K562 (cell line): ENCODE measurements around the gene SYT6. TPM values are rescaled to one million over a fixed set of nuclear protein-coding genes. Genes with fewer than 3 reads are reported as not detected.

Source experiments
- ATAC-seq: fragments of 200-7000 bp; cut with Tn5 transposase; 3 replicates; pipeline ENCODE4 v1.9.1; 2020; ENCODE audit warnings: moderate library complexity
- Bru-seq: library from RNA; stranded (reverse); fragments of 400-500 nt; gene quantifications from one replicate; lab custom pipeline; 2021; lab: Mats Ljungman, UMichigan
- BruChase-seq, 2 experiments: library from RNA; stranded (reverse); fragments of 400-500 nt; gene quantifications; one replicate each; lab custom pipeline; 2021; lab: Mats Ljungman, UMichigan
- BruUV-seq: library from RNA; stranded (reverse); fragments of 400-500 nt; replicated peaks from 2 replicates; lab custom pipeline; 2021; lab: Mats Ljungman, UMichigan
- CTCF ChIA-PET: fragments of 300-600 bp; formaldehyde crosslinking; extraction: SDS; loops from one replicate; lab custom pipeline; 2021; ENCODE audit warnings: low intra/inter-chr PET ratio; lab: Yijun Ruan, JAX
- POLR2A ChIA-PET: fragments of 300-600, 350-650 bp; sonication (Branson Sonifier 250); formaldehyde crosslinking; extraction: SDS; loops from one replicate; lab custom pipeline; 2021; ENCODE audit warnings: antibody characterized with exemption, inconsistent platforms; lab: Yijun Ruan, JAX
- DNase-seq, 4 experiments: peaks; one replicate each; pipeline versions ENCODE4 v3.0.0 to v3.0.0-alpha.2; 2011 to 2018; ENCODE audit warnings: low spot score in 3 of 4, mixed read lengths in 3 of 4; ENCODE audit errors: extremely low read depth in 1 of 4
- FAIRE-seq: peaks from 2 replicates; lab custom pipeline; 2011; peaks lifted over from hg19 to GRCh38; lab: Jason Lieb, UNC
- H2AFZ ChIP-seq: 2 replicates; pipeline ENCODE4 v1.6.0; 2011; ENCODE audit warnings: low read depth, low read length, control low read depth, inconsistent platforms
- H3K27ac ChIP-seq: fragments of 200-600 bp; 3 replicates; pipeline ENCODE4 v1.8.0; 2011; ENCODE audit warnings: low read depth, mild to moderate bottlenecking, control low read depth, inconsistent platforms, low read length, moderate library complexity, mixed read lengths; ENCODE audit errors: extremely low read depth
- H3K27me3 ChIP-seq, 2 experiments: fragments of 300-600 bp in 1 of 2; 2 replicates in 1 of 2; 3 replicates in 1 of 2; pipeline versions ENCODE4 v1.6.0 to v1.8.0; 2011; ENCODE audit warnings: inconsistent platforms in 2 of 2, low read length in 2 of 2, mild to moderate bottlenecking in 1 of 2, mixed read lengths in 1 of 2, moderate library complexity in 1 of 2; ENCODE audit not compliant: control insufficient read depth in 2 of 2, insufficient read depth in 2 of 2
- H3K36me3 ChIP-seq: fragments of 300-600 bp; 3 replicates; pipeline ENCODE4 v1.8.0; 2011; ENCODE audit warnings: mild to moderate bottlenecking, low read length, inconsistent platforms; ENCODE audit not compliant: control insufficient read depth, insufficient read depth
- H3K4me1 ChIP-seq, 2 experiments: fragments of 200-600 bp in 1 of 2; replicated peaks in 1 of 2; 2 replicates in 1 of 2; 3 replicates in 1 of 2; pipeline versions ENCODE4 v1.5.1 to v1.8.0; 2011; ENCODE audit warnings: inconsistent platforms in 2 of 2, low read length in 2 of 2, mild to moderate bottlenecking in 1 of 2, mixed read lengths in 1 of 2, moderate library complexity in 1 of 2; ENCODE audit not compliant: control insufficient read depth in 2 of 2, insufficient read depth in 2 of 2
- H3K4me2 ChIP-seq: 2 replicates; pipeline ENCODE4 v1.6.1; 2011; ENCODE audit warnings: low read length, control low read depth, inconsistent platforms, mixed read lengths; ENCODE audit not compliant: insufficient read depth
- H3K4me3 ChIP-seq: fragments of 200-600 bp; sonication (generic), shearing (Covaris generic); 2 replicates; pipeline ENCODE4 v1.5.1; 2016; ENCODE audit warnings: control low read depth, inconsistent platforms
- H3K79me2 ChIP-seq: fragments of 200-600 bp; 3 replicates; pipeline ENCODE4 v1.8.0; 2011; ENCODE audit warnings: low read length, inconsistent platforms; ENCODE audit not compliant: control insufficient read depth, insufficient read depth
- H3K9ac ChIP-seq, 2 experiments: 2 replicates each; pipeline versions ENCODE4 v1.6.0 to v1.6.1; 2011; ENCODE audit warnings: low read depth in 2 of 2, low read length in 2 of 2, control low read depth in 1 of 2, inconsistent platforms in 1 of 2, mild to moderate bottlenecking in 1 of 2, mixed read lengths in 1 of 2; ENCODE audit not compliant: insufficient read depth in 1 of 2
- H3K9me1 ChIP-seq: one replicate; pipeline ENCODE4 v1.6.0; 2011; ENCODE audit warnings: inconsistent platforms, mild to moderate bottlenecking, low read length, moderate library complexity; ENCODE audit not compliant: control insufficient read depth, insufficient read depth
- H3K9me3 ChIP-seq: replicated peaks from 2 replicates; pipeline ENCODE4 v1.5.1; 2011; ENCODE audit warnings: low read depth, low read length, inconsistent platforms; ENCODE audit not compliant: control insufficient read depth, insufficient read depth
- H4K20me1 ChIP-seq: replicated peaks from 2 replicates; pipeline ENCODE4 v1.6.1; 2011; ENCODE audit warnings: low read length, inconsistent platforms, mixed read lengths; ENCODE audit not compliant: control insufficient read depth, insufficient read depth
- SMARCA5 ChIP-seq: fragments of 450-650 bp; IDR thresholded peaks from 2 replicates; pipeline ENCODE4 v1.6.1; 2016
- WGBS: fragments of 100-300 bp; shearing (Covaris generic); methylation state at CpG from one replicate; pipeline ENCODE4 v1.1.6; 2016; ENCODE audit warnings: low coverage, mixed read lengths; ENCODE audit not compliant: insufficient coverage; ENCODE audit errors: missing lambda C conversion rate; 5-methylcytosine and 5-hydroxymethylcytosine counted together
- in situ Hi-C: fragments of 300-500 bp; cut with MboI; formaldehyde crosslinking; loops from 4 replicates; pipeline ENCODE4 v1.15.0; 2018; ENCODE audit warnings: inconsistent platforms, mixed read lengths
- intact Hi-C: fragments of 100-400 bp; cut with micrococcal nuclease; formaldehyde crosslinking; loops from 2 replicates; pipeline ENCODE4 v1.14.2; 2022
- long read RNA-seq, 3 experiments: library from polyadenylated mRNA in 2 of 3; library from RNA in 1 of 3; unstranded in 2 of 3; stranded (forward) in 1 of 3; transcript quantifications; one replicate each; pipeline ENCODE4 v2.0.0, GENCODE V29; 2019 to 2022
- polyA minus RNA-seq, 3 experiments: library from RNA; depleted of rRNA, polyadenylated mRNA; stranded (reverse); fragments of >200 nt; gene quantifications; 2 replicates each; pipeline ENCODE4 v1.2.3, GENCODE V29; 2011
- polyA plus RNA-seq, 8 experiments: library from polyadenylated mRNA; depleted of rRNA in 4 of 8; stranded (reverse) in 5 of 8; unstranded in 3 of 8; fragments of >200 nt; fragmentation: Nextera tagmentation in 2 of 8; fragmentation: Illumina TruSeq in 1 of 8; extraction: Ambion mirVana in 2 of 8; extraction: Trizol in 1 of 8; gene quantifications; 2 replicates each; pipeline versions ENCODE4 v1.2.1 to v1.2.3, GENCODE V29; 2011 to 2014; ENCODE audit warnings: inconsistent platforms in 1 of 8, missing spikeins in 1 of 8
- total RNA-seq, 7 experiments: library from RNA; depleted of rRNA in 6 of 7; stranded (reverse); fragments of >200 nt in 6 of 7; fragmentation: Illumina TruSeq in 2 of 7; extraction: Trizol in 2 of 7; gene quantifications; 2 replicates each; pipeline versions ENCODE4 v1.2.1 to v1.2.3, GENCODE V29; 2011 to 2021; ENCODE audit warnings: low replicate concordance in 1 of 7
- TF ChIP-seq, protein P1 (sequence below), 2 experiments: IDR thresholded peaks; 2 replicates each; pipeline ENCODE4 v1.6.1; 2012; ENCODE audit warnings: improper control_type of control experiment in 2 of 2, low read depth in 2 of 2, low read length in 2 of 2, borderline replicate concordance in 1 of 2

The SYT6 gene, protein sequence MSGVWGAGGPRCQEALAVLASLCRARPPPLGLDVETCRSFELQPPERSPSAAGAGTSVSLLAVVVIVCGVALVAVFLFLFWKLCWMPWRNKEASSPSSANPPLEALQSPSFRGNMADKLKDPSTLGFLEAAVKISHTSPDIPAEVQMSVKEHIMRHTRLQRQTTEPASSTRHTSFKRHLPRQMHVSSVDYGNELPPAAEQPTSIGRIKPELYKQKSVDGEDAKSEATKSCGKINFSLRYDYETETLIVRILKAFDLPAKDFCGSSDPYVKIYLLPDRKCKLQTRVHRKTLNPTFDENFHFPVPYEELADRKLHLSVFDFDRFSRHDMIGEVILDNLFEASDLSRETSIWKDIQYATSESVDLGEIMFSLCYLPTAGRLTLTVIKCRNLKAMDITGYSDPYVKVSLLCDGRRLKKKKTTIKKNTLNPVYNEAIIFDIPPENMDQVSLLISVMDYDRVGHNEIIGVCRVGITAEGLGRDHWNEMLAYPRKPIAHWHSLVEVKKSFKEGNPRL
- not detected in 2 replicates for total RNA-seq (2011; cell fraction: chromatin; rRNA removed; ENCODE audit: low replicate concordance)
- total RNA-seq (2011; cell fraction: nucleolus; rRNA removed) = not detected in 2 replicates
- total RNA-seq (2011; cell fraction: nucleoplasm; rRNA removed) = not detected in 2 replicates
- total RNA-seq (2014; rRNA removed) = not detected in 2 replicates
- total RNA-seq (2014; rRNA removed; fragmentation: Illumina TruSeq; extraction: Trizol) = not detected in 2 replicates
- total RNA-seq (2015; rRNA removed; fragmentation: Illumina TruSeq; extraction: Trizol) = not detected in 2 replicates
- not detected in 2 replicates for total RNA-seq (2021)
- polyA plus RNA-seq (2011; rRNA removed) = 0.06 TPM in 1 of 2 replicates, not detected in the other
- polyA plus RNA-seq (2011; cell fraction: cytosol; rRNA removed) = not detected in 2 replicates
- polyA plus RNA-seq (2011; cell fraction: nucleus; rRNA removed) = 0.15 TPM in 1 of 2 replicates, not detected in the other
- polyA plus RNA-seq (2012) = not detected in 2 replicates
- polyA plus RNA-seq (2014; fragmentation: Illumina TruSeq; extraction: Trizol) = not detected in 2 replicates
- polyA plus RNA-seq (2014; fragmentation: Nextera tagmentation; extraction: Ambion mirVana) = not detected
- not detected in 2 replicates for polyA plus RNA-seq (2014; rRNA removed)
- not detected in 2 replicates for polyA minus RNA-seq (2011; rRNA and poly(A)+ RNA removed)
- not detected in 2 replicates for polyA minus RNA-seq (2011; cell fraction: cytosol; rRNA and poly(A)+ RNA removed)
- not detected in 2 replicates for polyA minus RNA-seq (2011; cell fraction: nucleus; rRNA and poly(A)+ RNA removed)
- Bru-seq, nascent RNA = not detected
- not detected for BruChase-seq, experiment 1, labeled RNA remaining after a 2-hour chase
- BruChase-seq, experiment 2, labeled RNA remaining after a 6-hour chase = percentile 2 among the genes with signal in this experiment
- long read RNA-seq, experiment 1 = 0 reads
- long read RNA-seq, experiment 2 = 0 reads
- long read RNA-seq, experiment 3 = 0 reads

DNA sequence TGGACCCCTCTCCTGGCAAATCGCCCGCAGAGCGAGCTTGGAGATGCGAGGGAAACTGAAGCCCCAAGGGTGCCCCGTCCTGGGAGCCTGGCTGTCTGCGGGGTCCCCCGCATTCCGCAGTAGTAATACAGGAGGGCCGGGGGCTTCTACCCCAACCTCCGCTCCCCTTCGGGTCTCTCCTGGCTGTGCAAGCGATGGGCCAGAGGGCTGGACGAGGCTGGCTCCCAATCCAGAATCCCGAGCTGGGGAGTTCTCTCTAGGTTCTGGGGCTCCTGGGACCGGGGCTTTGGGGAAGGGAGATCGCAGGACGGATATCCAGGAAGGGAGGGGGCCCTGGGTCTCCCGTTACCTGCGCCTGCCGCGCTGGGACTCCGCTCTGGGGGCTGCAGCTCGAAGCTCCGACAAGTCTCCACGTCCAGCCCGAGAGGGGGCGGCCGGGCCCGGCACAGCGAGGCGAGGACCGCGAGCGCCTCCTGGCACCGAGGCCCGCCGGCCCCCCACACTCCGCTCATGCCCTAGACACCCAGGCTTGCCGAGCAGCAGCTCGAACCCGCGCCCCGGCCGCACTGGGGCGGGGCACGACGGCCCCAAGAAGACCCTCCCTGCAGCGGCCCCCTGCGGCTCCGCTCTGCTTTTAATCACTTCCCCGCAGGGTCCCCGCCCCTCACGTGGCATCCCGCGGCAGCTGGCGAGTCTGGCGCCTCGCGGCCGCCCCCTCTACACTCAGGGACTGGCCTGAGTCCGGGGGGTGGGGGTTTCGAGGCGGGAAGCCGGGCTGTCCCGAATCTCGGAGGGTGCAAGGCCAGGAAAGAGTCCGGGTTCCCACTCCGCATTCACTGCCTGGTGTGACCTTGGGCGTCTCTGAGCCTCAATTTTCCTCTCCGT is at the start of gene SYT6:
SYT6 (minus strand) TSS at position 609 of the 885 bp plus-strand sequence; CDS start at position 512, 97 bp downstream.
- TF ChIP-seq, protein P1, sequence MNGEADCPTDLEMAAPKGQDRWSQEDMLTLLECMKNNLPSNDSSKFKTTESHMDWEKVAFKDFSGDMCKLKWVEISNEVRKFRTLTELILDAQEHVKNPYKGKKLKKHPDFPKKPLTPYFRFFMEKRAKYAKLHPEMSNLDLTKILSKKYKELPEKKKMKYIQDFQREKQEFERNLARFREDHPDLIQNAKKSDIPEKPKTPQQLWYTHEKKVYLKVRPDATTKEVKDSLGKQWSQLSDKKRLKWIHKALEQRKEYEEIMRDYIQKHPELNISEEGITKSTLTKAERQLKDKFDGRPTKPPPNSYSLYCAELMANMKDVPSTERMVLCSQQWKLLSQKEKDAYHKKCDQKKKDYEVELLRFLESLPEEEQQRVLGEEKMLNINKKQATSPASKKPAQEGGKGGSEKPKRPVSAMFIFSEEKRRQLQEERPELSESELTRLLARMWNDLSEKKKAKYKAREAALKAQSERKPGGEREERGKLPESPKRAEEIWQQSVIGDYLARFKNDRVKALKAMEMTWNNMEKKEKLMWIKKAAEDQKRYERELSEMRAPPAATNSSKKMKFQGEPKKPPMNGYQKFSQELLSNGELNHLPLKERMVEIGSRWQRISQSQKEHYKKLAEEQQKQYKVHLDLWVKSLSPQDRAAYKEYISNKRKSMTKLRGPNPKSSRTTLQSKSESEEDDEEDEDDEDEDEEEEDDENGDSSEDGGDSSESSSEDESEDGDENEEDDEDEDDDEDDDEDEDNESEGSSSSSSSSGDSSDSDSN (IDR thresholded peaks at IDR 0.05; ENCODE audit: borderline replicate concordance in 1 of 2, low read depth in 2 of 2, low read length in 2 of 2) = no peak
- TF ChIP-seq SMARCA5 = no peak
- ATAC-seq (no peak), FAIRE-seq (no peak), DNase-seq (no peak)
- H4K20me1 ChIP-seq = peaks cover 5% of the 10 kb centered on the region; the same call in 1 of the 2 replicates
- no TSS peak for BruUV-seq
- no peaks in the 10 kb centered on the region for H3K9me3 ChIP-seq
- in situ Hi-C loops (no loop called here), intact Hi-C loops (no loop called here)
- H3K9ac ChIP-seq = no peak within 1 kb of the TSS
- H3K27ac ChIP-seq = no peak within 1 kb of the TSS
- peaks cover 24 to 55% of the 10 kb centered on the region in 2 experiments; a peak in 3 of 5 replicates for H3K27me3 ChIP-seq
- 18% methylated on average over 65 of the region's 70 CpGs for WGBS
- H3K4me3 ChIP-seq = no peak within 1 kb of the TSS
- H3K9me1 ChIP-seq = no peaks in the 10 kb centered on the region
- no peak within 1 kb of the TSS for H2AFZ ChIP-seq
- no peak within 1 kb of the TSS for H3K4me2 ChIP-seq
- ChIA-PET POLR2A (interaction anchor here (0.9 kb wide), 1 partner anchor 8 kb away, joined by 3 read pairs; no protein-coding TSS in a partner anchor), CTCF (no interaction called here)
- H3K4me1 ChIP-seq = peaks cover 0 to 23% of the 10 kb centered on the region in 2 experiments; a peak in 1 of 5 replicates
- H3K79me2 ChIP-seq = no peaks in the 10 kb centered on the region
- H3K36me3 ChIP-seq = no peaks in the 10 kb centered on the region
